Measurements from ENCODE around the gene SND1.

The SND1 gene

DNA sequence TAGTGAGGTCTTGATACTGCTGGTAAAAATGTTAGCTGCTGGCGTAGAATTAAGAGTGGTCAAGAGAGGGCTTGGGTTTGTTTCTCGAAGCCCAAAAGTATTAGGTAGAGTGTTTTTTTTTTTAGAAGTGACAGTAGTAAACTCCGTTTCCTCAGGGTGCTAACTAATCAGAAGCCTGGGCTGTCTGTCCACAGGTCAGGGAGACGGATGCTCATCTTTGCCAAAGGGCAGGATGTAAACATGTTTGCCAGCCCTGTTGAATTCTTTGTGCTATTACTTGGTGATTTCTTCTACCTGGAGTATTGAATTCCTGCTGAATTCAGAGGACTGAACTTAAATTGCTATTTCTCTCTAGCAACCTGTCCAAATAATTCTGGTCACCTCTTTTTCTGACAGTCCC, 117.1 kb downstream of the SND1 start:
- no peak for DNase-seq (ENCODE audit: low read depth)

DNA sequence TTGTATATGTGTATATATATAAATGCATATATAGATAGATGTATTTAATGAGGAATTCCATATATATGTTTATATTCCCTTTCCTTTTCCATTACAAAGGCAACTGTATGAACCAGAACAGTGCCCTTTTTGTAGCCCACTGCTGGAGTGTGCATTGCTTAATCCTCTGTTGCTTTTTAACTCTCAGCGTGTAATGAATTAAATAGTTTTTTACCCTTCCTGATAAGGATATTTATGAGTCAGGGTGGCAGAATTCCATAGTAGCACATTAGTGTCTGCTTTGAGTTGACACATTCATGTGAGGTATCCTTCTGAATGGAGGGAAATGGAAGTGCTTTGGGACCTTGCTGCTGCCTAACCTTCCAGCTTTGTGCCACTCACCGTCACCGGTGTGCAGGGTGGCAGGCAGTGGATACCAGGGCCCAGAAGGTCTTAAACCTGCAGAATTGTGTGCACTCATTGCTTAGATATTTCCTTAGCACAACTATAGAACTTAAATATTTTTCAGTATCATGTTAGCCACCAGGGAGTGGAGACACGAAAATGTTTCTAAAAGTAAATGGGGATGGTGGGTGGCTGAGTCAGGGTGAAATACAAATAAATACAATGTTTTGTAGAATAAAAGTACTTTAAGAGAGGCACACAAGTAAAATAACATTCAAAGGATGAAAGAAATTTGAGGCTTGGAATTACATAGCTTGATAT, 117.9 kb downstream of the SND1 start:
- no peak for DNase-seq (ENCODE audit: low read depth)

DNA sequence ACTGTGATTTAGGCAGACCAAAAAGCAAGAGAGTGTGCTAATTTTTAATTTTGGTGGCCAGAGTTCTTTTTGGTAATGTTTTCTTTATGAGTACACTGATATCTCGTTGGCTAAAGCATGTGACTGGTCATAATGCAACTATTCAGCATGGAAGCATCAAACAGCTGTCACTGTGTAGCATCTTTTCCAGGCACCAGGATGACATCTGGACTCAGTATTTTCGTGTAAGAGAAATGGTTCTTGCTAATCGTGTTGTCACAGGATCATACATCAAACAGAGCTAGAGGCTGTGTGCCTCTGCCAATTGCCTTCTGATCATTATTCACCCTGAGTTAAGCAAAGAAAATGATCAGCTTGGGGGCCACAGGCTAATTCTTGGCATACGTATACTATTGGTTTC, 118.9 kb downstream of the SND1 start:
- no peak for DNase-seq (ENCODE audit: low read depth)

DNA sequence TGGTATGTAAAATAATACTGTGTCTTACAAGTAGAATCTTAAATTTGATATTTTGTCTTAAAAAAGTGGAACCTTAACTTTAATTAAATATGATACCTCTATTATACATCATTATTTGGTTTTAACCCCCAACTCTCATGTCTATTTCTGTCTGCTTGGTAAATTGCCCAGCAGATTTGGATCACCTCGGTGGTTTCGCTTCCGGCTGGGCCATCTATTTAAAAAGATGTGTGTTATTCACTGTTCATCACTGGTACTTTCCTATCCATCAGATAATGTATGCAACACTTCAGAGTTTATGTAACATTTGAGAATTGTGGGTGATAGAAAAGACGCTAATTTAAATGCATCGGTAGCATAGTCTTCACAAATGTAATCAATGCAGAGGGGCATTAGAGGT, 119.7 kb downstream of the SND1 start:
- DNase-seq (ENCODE audit: low read depth): no peak

DNA sequence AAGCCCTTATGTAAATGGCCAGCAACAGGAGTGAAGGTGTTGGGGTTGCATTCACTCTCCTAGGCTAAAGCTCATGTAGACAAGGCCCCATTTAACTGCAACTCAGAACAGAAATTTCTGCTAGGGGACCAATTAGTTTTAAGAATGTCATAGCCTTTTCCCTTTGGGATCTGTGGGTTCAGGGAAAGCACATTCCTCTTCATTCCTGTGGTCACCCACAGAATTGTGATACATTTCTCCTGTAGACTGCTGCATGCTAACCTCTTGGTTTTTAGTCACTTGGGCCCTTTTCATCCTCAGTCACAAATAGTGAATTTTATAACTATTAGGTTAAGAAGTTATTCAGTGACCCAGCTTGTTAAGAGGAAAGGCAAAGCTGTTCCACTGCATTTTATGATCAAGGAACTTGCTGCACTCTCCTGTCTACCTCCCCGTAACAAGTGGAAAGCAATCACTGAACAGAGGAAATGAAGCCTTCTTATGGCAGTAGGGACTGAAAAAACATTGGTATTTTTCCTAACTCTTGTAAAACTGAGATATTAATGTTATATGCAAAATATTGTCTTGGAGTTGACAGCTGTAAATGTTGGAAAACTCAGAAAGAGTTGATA, 124.9 kb downstream of the SND1 start:
- DNase-seq (ENCODE audit: low read depth): no peak

DNA sequence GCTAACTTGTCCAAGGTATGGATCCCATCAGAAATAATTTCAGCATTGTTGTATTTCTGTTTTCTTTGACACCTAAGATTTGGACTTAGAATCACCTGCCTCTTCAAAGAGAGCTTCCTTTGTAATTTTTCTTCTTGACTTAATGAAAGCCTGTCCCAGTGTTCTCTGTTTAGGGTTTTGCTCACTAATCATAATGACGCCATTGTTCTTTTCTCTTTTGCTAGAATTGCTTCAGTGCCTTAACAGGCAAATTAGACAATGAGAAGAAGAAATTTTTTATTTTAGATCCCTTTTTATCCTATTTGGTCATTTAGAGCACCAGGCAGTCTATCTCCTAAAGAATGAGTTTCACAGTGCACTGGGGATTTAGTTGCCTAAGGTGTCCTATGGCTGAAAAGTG, 128.5 kb downstream of the SND1 start:
- no peak for DNase-seq (ENCODE audit: low read depth)

DNA sequence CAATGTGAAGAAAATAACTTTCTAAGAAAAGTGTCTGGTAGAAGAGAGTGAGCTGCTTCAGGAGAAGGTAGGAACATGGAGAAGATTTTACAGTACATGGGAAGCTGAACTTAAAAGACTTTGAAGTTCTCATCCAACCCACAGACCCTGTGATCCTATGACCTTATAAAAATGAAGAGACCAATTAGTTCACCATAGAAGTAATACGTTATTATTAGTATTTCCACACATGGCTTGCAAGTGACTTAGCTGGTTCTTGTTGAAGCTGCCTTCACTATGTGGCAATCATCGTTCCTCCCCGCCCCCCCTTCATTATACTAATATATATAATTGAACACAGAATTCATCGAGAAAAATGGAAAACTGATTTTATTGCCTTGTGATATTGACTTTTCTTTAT, 129.1 kb downstream of the SND1 start:
- no peak for DNase-seq (ENCODE audit: low read depth)

DNA sequence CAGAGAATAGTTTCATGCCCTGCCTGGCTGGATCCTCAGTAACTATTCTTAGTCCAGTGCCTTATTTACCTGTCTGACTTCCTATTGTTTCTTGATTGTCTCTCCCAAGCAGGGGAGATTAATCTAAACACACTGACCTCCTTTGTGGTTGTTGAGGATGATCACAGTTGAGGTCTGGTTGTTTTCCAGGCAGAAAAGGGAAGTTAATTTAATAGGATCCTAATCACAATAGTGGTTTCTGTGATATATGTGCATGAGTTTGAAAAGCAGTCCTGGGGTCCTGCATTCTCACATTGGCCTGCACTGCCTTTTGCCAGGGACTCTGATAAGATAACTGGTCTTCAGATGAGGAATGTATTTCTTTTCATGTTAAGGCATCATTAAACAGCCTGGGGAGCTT, 130.1 kb downstream of the SND1 start:
- no peak for DNase-seq (ENCODE audit: low read depth)

DNA sequence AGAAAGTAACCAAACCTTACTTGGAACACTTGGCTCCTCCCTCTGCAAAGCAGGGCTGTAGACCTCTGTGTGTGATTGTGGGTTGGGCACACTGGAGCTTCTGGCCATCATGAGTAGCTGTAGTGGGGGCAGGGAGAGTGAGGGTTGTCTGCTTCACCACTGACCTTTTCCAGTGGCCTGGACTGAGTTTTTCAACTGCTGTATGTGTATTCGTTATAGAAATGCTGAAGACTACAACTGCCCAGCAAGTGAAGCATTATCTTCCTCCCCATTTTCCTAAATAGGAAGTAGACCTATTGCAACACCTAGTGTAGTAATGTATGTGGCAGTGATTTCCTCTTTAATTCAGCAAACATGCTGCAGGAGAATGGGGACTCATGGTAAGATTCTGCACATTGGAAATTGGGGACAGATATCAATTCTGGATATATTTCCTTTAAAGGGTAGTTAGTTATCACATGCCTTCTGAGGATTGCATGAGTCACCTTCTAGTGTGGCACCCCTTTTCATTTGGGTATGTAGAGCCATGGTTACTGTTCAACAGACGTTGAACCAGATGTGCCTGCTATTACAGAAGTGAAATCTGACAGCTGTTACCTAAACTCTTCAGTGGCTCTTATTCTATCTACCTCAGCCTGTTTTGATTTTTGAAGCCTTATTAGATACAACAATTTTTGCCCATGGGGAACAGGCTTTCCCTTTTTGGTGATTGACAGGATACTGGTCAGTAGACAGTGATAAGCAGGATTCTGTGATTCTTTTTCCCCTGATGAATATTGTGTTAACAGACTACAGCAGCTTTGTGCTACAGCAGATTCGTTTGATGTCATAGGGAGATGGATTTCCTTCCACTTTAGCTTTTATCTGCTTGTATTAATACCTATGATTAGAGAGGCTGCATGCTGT, 130.9 kb downstream of the SND1 start:
- DNase-seq (ENCODE audit: low read depth): no peak

DNA sequence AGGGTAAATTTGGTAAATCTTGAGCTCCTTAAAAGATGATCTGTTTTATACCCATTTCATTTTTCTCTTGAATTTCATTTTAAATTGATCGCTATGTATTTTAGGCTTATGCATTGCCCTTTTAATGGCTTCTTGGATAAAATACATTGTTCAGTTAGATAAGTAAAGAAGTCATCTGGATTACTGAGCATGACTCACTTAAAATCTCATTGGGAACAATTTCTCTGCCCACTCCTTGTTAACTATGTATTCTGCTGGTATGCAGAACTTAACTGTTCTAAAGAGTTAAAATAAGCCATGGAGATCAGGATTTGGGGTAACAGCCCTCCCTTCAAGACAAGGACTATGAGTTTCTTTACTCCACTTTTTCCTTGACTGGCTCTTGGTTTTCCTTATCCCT, 134.2 kb downstream of the SND1 start:
- DNase-seq (ENCODE audit: low read depth): no peak

DNA sequence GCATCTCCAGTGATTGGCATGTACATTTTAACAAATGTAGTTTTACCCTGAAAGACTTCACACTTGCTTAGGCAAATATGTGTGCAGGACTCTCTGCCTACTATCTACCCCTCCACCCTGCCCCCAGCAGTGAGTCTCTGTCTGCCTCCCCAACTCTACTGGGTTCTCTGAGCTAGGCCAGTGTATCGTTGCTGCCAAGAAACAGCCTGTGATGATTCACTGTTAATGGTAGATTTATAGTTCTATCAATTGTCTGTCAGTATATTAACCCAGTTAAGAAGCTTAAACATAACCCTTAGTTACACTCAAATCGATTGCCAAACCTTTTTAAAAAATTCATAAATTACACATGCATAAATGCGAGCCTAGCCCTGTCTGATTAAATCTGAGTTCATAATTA, 137.0 kb downstream of the SND1 start:
- DNase-seq (ENCODE audit: low read depth): no peak

DNA sequence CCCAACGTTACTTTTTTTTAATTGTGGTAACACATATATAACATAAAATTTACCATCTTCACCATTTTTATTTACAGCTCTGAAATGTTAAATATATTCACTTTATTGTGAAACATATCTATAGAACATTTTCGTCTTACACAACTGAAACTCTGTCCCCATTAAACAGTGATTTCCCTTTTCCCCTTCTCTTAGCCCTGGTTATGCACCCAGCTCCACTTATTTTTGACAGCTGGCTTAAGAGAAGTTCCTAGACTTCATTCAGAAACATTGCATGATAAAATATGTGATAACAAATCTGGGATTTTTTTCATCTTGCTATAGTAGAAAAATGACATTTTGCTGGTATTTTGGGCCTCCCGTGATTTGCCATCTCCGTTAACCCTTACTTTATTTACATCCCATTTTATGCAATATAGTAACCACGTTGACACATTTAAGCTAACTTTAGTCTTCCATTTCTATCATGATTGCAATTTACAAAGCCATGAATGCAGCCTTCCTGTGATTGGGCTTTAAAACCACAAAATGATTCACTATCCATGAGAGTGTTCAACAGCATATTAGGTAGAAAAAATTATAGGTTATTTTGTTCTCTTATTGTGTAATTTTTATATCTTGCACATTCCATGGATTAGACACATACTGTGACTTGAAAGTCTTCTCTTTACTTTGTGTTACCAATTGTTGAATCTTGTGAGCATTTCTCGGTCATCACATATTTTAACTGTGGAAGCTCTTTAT, 139.6 kb downstream of the SND1 start:
- no peak for DNase-seq (ENCODE audit: low read depth)

DNA sequence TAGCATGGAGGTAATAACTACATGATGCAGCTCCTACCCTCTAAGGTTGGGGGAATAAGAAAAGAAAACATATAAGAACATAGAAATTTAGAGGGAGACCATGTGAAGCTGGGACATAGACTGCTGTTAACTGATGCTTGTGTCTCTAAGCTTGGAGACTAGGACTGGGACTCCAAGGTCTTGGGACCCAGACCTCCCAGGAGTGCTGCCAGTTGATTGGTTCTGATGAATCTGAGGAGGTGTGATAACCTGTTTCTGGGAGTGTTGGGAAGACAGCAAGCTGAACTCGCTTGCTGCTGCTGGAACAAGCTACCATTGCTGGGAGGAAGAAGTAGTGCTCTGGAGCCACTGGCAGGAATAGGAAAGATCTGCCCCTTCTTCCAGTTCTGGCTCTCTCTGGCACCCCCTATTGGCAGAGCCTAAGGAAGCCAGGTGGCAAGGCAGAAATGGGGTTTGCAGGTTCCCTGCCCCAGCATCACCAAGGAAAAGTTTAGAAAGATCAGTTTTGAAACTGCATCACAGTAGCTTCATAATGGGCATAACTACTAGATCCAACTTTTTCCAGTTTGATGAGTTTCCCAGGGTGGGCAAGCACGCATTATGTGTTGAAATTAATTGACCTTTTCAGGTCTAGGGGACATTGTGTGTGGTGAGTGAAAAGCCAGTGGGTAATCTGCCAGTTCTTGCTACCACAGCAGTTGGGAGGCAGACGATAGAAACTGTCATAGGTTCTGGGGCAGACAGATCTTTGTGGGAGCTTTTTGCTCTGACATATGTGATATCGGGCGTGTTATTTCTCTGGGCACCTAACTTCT, 140.7 kb downstream of the SND1 start:
- DNase-seq (ENCODE audit: low read depth): no peak

DNA sequence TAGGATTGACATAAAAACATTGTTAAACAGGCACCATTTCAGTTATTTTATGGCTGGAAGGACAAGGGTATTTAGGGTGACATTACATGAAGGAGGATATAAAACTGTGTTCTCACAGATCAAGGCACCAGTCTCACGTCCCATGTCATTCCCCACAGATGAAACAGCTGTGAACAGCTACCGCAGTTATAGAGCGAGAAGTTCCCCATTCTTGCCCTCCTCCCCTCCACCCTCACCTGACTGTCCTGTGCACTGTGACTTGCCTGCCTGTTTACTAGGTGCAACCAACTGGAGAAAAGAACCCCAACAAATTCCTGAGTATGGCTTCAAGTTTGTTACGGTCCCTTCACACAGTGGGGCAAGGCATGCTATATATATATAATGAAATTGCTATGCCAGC, 141.6 kb downstream of the SND1 start:
- DNase-seq (ENCODE audit: low read depth): no peak

DNA sequence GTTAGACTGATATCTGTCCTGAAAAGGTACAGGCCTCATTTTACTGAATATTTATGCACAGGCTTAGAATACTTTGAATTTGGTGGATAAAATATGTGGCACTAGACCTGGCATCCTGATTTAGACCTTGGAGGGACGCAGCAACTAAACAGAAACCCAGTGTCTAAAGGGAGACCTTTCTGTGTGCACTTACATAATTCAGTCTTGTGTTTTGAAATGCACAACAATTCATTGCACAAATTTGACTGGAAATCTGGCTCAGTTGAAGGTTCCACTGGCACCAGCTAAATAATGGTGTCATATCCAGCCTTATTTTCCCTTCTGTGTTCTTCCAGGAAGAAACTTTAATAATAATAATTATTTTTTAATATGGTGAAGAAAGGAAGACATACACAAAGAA, 142.1 kb downstream of the SND1 start:
- DNase-seq (ENCODE audit: low read depth): no peak

DNA sequence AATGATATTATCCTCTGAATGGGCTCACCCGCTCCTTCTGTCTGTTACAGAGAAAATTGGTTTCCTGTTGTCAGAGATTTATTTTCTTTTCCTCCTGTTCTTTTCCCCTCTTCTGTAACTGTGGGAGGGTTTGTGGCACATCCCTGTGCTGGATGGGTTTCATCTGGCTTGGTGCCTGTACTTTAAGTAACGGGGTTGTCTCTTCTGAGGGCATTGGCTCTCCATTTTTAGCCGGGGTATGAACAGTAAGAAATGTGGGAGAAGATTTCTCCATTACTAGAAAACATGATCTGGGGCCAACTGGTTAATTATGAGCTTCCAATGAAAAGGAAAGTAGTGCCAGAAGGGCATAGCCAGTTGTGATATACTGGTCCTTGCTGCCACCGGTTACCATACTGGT, 142.6 kb downstream of the SND1 start:
- no peak for DNase-seq (ENCODE audit: low read depth)

DNA sequence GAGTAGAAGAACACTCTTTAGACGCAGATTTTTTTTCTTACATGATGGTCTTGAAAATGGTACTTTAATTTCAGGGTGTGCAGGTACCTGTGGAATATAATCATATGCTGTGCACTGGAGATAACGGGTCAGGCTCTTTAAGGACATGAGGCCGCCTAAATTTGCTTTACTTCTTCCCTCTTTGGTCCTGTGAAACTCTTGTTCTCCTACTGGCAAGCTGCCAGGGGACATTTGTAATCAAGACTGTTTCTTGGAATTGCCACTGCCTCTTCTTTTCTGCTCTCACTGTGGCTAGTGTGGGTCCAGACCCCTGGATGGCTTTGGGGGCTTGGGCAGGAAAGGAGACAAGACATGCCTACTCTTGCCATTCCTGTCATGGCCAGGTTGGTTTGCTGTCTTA, 146.0 kb downstream of the SND1 start:
- no peak for DNase-seq (ENCODE audit: low read depth)

DNA sequence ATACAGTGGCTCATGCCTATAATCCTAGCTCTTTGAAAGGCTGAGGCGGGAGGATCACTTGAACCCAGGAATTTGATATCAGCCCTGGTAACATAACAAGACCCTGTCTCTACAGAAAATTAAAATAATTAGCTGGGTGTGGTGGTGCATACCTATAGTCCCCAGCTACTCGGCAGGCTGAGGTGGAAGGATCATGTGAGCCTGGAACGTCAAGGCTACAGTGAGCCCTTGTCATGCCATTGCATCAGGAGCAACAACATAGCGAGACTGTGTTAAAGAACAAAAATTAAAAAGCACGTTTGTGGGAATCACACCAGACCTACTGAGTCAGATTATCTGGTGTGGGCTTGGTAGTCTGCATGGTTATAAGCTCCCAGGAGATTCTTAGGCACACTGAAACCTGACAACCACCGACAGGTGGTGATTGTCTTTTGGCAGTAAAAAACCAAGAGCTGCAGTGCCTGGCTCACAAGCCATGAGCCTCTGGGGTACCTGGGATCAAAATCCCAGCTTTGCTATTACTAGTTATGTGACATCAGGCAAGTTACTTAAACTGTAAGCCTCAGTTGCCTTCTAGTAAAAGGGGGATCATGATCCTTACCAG, 146.9 kb downstream of the SND1 start:
- no peak for DNase-seq (ENCODE audit: low read depth)

DNA sequence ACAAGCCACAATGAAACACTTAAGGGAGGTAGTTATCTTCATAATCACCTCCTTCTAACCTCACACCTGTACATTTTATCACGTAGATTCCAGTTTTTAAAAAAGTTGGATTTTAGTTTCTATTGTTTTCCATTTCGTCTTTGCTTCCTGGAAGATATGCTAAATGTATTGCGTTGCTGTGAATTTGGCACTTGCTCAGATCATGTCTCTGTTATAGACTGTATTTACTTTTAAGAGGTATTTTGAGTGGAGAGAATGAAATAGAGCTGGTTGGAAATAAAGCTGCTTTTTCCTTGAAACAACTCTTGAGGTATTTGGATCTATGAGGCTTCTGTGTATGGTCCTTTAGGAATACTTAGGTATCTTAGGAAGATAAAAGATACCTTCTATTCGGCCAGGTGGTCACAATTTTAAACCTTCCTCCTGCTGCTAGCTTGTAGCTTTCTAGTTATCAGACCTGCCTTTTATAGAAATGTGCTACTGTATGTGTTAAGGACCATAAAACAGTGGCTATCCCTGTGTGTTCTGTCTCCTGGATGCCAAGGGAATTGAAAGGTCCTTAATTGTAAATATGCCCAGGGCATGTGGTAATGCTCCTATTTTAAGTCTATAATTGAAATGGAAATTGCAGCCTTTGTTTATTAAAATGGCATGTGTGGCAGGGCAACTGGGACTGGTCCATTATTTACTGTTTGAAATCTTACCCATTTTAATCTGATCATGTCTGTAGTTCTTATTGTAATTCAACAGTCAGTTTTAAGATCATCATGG, 147.7 kb downstream of the SND1 start:
- DNase-seq (ENCODE audit: low read depth): no peak

DNA sequence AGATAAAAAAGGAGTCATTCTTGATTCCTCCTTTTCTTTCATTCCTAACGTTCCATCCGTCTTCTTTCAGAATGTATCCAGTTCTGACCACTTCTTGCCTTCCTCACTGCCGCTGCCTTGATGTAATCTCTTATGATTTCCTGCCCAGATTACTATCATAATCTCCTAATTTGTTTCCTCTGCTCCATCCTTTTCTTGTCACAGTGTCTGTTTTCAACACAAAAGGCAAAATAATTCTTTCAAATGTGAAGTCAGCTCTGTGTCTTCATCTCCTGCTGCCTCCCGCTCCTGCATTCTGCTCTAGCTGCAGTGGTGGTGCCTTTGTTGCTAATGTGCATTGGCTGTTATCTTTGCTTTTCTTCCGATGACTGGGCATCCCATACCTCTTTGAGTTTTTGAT, 150.9 kb downstream of the SND1 start:
- DNase-seq (ENCODE audit: low read depth): no peak
